Activated naive CD8-positive, alpha-beta T cell treated with anti-CD3 and anti-CD28 coated beads, Interleukin-2, amount 50 U/mL, for 16 hours (primary cell): ENCODE data around the gene CRHR2.
"Not testable (repeated sequence)": the region's sequence is repeated elsewhere in the genome, so short reads cannot be mapped to it uniquely, and the experiment has no call there.

Experiments
- DNase-seq: peaks from one replicate; pipeline ENCODE4 v3.0.0-alpha.2; 2020; ENCODE audit warnings: low read depth, low spot score

The CRHR2 gene

DNA sequence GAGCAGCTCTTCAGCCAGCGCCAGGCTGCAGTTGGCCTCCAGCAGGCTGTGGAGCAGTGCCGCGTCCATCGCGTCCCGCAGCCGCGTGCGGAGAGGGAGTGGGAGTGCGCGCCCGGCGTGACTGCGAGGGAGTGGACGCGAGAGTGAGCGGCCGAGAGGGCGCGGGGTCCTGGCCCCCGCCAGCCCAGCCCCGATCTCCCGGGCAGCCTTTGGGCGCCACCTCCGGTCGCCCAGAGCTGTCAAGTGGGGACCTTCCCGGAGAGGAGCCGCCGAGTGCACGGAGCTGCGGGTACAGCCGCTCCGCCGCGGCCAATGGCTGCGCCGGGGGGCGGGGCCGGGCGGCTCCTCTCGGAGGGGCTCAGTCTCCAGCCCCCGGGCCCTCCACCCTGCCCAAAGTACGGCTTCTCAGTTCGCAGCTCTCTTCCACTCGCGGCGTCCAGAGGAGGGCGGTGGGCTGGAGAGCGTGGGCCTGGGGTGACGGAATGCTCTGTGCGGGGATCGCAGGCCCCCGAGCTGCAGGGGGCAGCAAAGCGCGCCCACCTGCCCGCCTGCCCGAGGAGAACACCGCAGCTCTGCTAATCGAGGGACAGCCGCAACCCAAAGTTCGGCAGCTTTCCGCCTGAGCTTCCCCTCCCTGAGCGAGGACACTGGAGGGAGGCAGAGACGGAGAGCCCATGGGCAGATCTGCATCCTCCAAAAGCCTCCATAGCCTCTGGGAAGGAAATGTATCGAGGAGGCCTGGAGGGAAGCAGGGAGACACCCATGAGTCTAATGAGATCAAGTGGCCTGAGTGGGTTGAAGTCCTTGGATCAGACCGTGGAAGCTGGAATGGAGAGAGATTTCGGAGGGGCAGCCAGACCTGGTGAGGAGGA, at the start of gene CRHR2:
CRHR2 (minus strand) TSS at position 245 of the 872 bp plus-strand sequence; CDS start at position 69, 176 bp downstream.
- no peak for DNase-seq

DNA sequence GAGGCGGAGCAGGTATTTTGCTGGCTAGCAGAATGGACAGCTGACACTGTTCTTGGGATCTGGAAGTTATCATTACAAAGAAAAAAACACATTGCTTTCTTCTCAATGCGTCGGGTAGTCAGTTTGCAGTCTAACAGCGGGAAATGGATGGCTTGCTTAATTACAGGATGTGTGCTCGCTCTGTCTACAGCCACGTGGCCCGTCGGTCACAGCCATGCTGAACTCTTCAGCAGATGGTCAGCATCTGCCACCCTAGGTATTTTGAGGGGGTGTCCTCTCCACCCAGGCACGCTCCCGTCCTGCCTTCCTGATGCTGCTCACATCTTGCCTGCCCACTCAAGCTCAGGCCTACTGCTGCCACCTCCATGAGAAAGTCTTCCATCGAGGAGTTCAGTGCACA, 49.3 kb upstream of the CRHR2 start:
- DNase-seq: no peak

DNA sequence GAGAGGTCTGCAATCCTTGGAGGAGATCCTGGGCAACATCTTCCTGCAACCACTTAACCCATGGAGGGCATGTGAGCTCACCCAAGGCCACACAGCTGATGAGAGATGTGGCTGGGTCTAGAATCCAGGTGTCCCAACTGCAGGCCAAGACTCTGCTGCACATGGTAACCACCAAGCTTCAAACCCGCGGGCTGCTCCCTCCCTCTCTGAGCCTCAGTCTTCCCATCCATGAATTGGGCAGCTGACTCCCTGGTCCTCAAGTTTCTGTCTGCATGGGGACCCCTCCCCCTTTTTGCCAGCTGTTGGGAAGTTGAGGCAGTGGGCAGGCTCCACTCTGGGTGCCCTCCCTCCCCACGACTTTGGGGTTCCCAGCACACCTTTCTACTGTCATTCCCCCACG, 48.7 kb upstream of the CRHR2 start:
- DNase-seq: no peak

DNA sequence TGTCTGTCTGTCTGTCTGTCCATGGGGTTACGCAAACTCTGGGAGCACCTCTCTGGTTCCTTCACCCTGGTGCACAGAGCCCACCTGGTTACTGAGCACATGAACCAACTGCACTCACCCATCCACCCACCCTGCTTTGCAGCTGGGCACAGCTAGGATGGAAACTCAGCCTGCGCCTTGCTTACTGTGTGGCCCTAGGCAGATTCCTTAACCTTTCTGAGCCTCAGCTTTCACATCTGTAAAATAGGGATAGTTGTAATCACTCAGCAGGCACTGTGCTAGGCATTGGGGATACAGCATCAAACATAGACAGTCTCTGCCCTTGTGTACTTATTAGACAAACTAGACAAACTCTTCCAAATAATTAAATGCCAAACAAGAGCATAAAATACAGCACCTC, 47.8 kb upstream of the CRHR2 start:
- no peak for DNase-seq

DNA sequence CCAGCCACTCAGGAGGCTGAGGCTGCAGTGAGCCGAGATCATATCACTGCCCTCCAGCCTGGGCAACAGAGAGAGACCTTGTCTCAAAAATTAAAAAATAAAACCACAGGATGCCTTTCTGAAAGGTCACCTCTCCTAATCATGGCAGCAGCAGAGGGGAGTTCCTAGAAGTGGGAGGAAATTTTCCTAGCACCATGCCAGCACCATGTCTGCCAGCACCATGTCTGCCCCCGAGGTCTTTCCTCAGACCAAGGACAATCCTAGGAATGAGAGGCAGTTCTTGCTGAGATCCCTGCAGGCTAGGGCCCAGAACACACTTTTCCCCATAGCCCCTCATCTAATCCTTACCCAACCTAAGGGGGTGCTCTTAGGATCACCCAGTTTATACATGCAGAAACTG, 47.4 kb upstream of the CRHR2 start:
- DNase-seq: no peak

DNA sequence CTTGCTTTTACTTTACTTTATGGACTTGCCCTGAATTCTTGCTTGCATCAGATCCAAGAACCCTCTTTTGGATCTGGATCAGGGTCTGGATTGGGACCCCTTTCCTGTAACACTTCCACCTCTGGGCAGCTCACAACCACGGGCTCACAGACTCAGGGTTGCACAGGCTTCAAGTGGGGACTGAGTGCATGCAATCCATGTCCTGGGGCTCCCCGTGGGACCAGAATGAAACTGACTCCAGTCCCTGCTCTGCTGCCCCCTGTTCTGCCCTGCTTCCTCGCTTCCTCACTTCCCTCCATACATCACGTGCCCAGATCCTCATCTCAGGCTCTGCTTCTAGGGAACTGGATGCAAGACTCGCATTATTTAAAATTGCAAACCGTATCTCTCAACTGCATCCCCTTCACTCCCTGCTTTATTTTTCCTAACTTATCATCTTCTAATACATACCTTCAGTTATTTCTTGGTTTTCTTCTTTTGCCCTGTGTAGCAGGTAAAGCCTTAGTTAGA, 46.4 kb upstream of the CRHR2 start:
- no peak for DNase-seq

DNA sequence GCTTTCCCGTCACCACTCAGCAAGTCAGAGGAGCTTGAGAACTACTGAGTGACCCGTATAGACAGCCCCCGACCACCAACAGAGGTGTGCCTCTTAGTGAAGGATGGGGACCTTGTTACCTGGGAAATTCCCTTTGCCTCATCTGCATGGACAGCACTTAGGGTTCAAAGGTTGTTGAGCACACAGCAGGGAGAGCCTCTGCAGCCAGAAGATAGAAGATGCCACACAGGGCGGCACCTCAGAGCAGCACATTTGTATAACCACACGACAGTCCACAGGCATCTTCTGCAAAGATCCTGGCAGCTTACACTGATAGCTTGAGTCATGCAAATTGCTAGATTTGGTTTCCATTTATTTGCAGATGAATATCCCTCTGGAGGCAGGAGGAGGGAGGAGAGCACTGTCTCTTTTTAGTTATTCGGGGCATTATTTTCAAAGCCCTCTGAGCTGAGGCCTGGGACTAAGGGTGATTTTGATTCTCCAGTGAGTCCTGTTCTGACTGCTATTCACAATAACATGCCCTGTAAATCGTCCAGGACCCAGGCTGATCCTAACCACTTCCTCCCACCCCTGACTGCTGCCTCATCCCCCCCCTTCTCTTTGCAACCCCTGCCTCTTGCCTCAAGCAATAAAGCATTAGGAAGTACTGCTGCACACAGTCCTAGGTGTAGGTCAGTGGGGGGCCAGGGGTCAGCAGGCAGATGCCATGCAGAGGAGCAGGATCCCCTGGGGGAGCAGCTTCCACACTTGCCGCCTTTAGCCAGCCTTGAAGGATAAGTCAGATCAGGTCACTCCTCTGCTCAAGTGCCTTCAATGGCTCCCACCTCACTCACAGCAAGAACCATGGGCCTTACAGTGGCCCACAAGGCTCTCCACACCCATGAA, 45.0 kb upstream of the CRHR2 start:
- DNase-seq: no peak

DNA sequence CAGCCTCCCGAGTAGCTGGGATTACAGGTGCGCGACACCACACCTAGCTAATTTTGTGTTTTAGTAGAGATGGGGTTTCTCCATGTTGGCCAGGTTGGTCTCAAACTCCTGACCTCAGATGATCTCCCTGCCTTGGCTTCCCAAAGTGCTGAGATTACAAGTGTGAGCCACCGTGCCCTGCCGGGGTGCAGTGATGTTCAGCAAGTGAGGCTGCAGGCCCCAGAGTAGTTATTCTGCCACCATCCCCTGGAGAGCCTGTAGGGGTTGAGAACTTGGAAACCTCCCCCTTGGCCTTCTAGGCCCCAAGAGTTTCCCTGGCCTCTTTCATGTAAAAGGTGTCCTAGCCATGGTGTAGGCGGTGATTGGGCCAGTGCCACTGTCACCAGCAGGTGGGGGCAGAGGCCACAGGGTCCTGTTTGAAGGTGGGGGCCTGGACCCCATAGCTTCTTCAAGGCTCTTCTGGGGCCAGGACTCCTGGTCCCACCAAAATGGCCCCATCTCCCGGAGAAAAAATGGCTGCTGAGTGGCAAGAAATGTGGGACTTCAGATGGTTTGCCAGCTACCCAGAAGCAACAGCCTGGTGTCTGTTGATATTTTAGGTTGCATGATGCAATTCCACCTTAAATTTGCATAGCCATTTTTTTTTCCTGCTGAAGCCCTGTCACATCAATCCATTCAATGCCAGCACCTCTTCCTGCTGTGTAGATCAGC, 44.2 kb upstream of the CRHR2 start:
- DNase-seq: no peak

DNA sequence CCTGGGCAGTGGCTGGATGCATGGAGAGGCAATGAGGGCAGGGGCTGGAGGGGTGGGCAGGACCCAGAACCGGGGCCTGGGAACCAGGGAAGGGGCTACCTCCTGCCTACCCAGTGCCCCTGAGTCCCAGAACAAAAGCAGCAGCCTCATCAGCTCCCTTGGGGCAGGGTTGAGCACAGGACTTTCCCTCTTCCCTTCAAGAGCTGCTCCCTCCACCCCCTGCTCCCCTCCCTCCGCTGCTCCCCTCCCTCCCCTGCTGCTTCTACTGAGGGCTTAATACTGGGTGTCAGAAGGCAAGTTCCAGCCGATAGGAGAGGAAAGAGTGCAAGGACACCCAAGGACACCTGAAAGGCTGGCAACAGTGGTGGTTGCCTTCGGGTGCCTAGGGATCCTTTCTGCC, 41.5 kb upstream of the CRHR2 start:
- no peak for DNase-seq

DNA sequence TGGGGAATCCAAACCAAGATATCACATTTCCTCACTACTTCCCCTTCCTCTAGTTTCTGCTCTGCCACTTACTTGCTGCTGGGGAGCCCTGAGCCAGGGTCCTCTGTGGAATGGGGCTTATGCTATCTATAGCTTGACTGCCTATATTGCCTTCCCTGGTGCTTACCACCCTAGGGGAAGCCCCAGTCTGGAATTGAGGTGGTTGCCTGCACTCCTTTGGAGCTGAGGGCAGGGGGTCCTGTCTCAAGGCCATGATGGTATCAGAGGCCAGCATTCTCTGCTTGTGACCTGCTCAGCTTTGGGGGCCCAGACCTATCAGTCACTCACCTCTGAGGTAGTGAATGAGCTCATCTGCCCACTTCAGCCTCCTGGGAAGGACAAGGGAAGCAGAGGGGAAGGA, 40.4 kb upstream of the CRHR2 start:
- DNase-seq: no peak

DNA sequence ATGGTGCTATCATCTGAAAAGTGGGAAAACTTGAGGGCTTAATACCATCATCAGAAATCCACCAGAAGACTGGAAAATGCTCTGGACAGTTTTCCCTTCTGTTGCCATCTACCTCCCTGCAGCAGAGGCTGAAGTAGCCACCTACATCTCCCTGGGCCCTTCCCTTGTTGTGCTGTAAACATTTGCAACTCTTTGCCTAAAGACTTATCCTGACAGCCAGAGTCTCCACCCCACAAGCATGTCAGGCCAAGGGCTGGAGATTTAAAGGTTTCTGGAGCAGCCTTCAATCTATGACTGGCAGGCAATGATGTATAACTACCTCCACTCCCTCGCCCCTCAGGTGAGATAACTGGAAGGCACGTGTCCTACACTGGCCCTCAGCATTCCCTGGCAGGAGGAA, 39.9 kb upstream of the CRHR2 start:
- DNase-seq: no peak

DNA sequence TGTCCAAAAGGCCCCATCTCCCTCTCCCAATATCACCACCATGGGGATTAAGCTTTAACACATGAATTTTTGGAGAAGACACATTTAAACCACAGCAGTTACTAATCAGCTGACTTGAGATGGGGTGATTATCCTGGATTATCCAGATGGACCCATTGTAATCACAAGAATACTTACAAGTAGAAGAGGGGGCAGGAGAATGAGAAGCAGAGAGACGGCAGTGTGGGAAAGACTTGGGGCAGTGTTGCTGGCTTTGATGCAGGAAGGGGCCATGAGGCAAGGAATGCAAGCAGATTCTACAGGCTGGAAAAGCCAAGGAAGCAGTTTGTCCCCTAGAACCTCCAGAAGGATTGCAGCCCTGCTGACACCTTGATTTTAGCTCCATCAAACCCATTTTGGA, 39.0 kb upstream of the CRHR2 start:
- DNase-seq: no peak

DNA sequence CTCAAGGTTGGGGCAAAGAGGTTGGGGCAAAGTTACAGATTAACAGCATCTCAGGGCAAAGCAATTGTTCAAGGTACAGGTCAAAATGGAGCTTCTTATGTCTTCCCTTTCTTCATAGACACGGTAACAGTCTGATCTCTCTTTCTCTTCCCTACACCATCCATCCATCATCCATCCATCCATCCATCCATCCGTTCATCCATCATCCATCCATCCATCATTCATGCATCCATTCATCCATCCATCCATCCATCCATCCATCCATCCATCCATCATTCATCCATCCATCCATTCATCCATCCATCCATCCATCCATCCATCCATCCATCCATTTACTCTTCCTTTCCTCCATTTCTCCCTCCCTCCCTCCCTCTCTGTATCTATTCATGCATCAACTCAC, 37.2 kb upstream of the CRHR2 start:
- DNase-seq: not testable (repeated sequence)

DNA sequence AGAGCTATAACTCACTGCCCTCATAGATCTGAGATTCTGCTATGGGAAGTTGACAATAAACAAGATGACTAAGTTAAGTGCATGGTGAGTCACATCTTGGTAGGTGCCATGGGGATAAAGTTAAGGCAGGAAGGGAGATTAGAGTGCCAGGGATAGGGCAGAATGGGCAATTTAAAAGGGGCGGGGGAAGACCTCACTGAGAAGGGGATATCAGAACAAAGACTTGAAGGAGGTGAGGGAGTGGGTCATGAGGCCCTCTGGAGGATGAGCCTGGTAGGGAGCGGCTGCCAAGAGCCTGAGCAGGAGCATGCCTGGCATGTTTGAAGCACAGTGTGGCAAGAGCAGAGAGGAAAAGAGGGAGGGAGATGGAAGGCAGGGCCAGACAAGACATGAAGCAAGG, 34.9 kb upstream of the CRHR2 start:
- DNase-seq: no peak

DNA sequence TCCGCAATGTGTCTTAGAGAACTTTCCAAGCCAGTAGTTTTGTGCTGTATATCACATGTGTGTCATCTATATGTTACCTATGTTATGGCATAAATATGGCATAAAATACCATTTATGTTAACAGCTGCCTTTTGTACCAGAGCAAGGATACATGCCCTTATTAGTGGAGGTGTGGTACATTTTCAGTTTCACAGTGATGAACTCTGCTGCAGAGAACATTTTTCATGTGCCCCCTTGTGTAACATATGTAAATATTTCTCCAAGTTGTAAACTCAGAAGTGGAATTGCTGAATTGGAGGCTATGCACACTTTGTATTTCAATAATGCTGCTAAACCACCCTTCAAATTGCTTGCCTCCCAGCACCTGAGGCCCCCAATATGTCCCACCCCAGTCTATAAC, 31.9 kb upstream of the CRHR2 start:
- DNase-seq: no peak

DNA sequence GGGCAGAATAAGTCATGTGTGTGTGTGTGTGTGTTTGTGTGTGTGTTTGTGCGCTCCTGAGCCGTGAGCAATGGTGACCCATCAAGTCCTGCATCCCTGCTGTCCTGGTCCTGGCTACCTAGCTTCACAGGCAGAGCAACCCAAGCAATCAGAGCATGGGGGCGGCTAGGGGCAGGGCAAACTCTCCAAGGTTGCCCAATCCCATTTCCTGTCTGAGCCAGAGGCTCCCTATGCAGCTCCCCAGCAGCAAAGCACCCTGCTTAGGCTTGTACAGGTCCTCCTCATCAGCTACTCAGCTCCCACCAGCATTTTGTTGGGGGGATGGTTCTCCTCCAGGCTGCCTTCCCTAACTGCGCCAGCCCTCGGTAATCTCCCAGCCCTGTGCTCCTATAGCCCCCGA, 31.1 kb upstream of the CRHR2 start:
- no peak for DNase-seq

DNA sequence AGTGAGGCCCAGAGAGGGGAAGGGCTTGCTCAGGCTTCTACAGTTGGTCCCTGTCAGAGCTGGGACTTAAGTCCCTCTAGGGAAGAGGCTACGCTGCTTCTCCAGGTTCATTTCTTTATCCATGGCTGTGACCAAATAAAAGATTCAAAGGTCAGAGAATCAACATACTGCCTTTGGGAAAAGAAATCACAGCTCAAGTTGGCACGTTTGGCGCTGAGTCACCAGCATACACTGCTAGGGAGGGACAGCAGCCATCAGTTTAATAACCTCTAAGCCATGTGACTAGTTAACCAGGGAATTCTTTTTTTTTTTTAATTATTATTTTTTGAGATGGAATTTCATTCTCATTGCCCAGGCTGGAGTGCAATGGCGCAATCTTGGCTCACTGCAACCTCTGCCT, 28.4 kb upstream of the CRHR2 start:
- no peak for DNase-seq

DNA sequence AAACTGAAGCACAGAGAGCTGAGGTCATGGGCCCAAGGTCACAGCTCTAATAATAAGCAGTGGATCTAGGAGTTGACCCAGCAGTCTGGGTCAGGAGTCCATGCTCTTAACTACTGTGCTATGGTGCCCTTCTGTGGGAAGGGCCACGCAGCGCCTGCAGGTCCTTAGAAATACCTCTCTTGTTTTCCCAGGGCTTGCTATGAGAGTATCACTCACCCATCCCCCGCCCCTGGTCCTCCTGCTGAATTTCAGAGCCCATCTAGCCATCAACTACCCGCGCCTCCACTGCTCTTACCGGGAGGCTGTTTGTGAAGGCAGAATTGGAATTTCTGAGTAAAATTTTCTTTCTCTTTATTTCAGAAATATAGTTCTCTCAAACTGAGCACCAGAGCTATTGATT, 27.3 kb upstream of the CRHR2 start:
- no peak for DNase-seq

DNA sequence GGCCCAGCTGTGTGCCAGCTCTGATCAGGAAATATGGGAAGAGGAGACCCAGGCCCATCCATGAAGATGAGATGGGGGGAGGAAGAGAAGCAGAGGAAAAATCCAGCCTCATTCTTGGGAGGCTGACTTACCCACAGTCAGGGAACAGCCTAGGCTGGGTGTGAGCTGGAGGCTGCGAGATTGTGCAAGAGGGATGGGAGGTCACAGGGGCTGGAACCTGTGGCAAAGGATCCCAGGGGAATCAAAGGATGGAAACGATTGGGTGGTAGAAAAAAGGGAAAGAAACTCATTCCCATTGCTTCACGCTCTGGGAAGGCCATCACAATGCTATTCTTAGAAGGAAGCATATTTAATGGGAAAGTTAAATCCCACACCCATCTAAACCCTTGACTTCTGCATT, 26.7 kb upstream of the CRHR2 start:
- no peak for DNase-seq

DNA sequence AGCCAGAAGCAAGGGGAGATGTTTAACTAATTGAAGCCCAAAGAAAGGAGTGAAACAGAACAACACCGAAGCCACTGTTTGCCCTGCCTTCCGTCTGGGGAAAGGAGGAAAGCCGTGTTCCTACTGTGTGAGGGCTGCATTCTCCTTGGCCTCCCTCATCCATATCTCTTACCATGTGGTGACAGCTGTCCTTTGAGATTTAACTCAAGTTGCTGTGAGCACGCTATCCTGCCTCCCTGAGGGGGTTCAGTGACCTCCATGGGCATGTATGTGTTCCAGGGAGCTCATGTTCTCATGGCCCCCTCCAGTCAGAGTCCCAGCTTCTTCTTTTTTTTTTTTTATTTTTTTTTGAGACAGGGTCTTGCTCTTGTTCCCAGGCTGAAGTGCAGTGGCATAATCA, 26.2 kb upstream of the CRHR2 start:
- no peak for DNase-seq

DNA sequence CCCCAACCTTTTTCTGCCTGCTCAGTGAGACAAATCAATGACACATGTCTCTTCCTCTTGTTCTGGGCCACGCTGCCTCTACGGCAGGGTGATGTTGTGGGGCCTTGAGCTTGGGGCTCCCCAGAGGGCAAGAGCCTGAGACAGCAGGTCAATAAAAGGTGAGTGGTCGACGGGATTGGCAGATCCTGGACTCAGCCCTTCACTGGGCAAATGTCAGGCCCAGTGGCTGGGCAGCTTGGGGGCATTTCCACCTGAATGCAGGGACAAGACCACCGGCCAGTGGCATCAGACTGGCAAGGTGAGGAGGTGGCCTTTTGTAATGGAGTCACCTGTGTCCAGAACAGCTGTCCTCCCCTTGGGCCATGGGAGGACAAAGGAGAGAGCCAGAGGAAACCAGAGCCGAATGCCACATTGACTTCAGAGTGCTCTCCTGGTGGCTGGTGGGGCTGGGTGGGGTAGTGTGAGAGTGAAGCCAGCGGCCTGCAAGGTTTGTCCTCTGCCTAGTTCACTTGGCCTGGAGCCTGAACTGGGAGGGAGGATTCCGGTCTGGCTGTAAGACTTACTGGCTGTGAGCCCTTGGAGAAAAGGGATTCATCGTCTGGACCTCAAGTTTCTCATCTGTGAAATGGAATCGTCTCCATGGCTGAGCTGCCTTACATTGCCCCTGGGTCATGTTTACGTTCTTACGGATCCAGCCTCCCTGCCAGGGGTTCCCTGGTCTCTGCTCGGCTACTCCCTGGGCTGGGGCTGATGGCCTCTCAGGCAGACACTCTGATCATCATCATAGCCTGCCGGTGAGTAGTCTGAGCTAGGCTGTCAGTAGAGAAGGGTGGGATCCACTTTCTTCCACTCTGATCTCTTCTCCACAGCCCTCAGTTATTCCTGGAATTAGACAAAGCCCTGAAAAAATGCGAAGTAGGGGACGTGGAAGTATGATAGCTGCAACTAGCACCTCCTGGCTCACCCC, 25.4 kb upstream of the CRHR2 start:
- DNase-seq: no peak
